DOHH2 (cell line): Measurements from ENCODE around the gene MYCBP2.

Experiments
- H3F3A ChIP-seq: fragments of 200-600 bp; sonication (generic), shearing (Covaris generic); 2 replicates; pipeline ENCODE4 v1.6.0; 2016; ENCODE audit warnings: antibody characterized with exemption, mild to moderate bottlenecking; ENCODE audit not compliant: control insufficient read depth, insufficient read depth
- H3K27ac ChIP-seq: fragments of 200-600 bp; sonication (generic); 2 replicates; pipeline ENCODE4 v1.5.1; 2014; ENCODE audit warnings: low read depth, mild to moderate bottlenecking, low read length, moderate library complexity
- H3K27me3 ChIP-seq: fragments of 200-600 bp; sonication (generic); 2 replicates; pipeline ENCODE4 v1.6.1; 2014; ENCODE audit warnings: mild to moderate bottlenecking, low read length, mixed read lengths; ENCODE audit not compliant: control insufficient read depth
- H3K36me3 ChIP-seq: fragments of 200-600 bp; sonication (generic); 2 replicates; pipeline ENCODE4 v1.6.1; 2014; ENCODE audit warnings: mild to moderate bottlenecking, low read length, moderate library complexity, mixed read lengths; ENCODE audit not compliant: control insufficient read depth
- H3K4me1 ChIP-seq: fragments of 200-600 bp; sonication (generic); 2 replicates; pipeline ENCODE4 v1.6.1; 2014; ENCODE audit warnings: mild to moderate bottlenecking, low read length, mixed read lengths; ENCODE audit not compliant: control insufficient read depth
- H3K4me2 ChIP-seq: fragments of 200-600 bp; sonication (generic); 2 replicates; pipeline ENCODE4 v1.6.0; 2014; ENCODE audit warnings: mild to moderate bottlenecking, low read length, moderate library complexity
- H3K4me3 ChIP-seq: fragments of 200-600 bp; sonication (generic); 2 replicates; pipeline ENCODE4 v1.5.1; 2014; ENCODE audit warnings: mild to moderate bottlenecking, low read length, mixed read lengths
- H3K79me2 ChIP-seq: fragments of 200-600 bp; sonication (generic); 2 replicates; pipeline ENCODE4 v1.6.1; 2014; ENCODE audit warnings: mild to moderate bottlenecking, low read length, mixed read lengths; ENCODE audit not compliant: control insufficient read depth
- H3K9me2 ChIP-seq: fragments of 200-600 bp; sonication (generic); replicated peaks from 2 replicates; pipeline ENCODE4 v1.6.1; 2014; ENCODE audit warnings: mild to moderate bottlenecking, low read length, mixed read lengths; ENCODE audit not compliant: control insufficient read depth
- H3K9me3 ChIP-seq: fragments of 200-600 bp; sonication (generic); 2 replicates; pipeline ENCODE4 v1.6.1; 2014; ENCODE audit warnings: antibody characterized with exemption, low read length, mixed read lengths; ENCODE audit not compliant: control insufficient read depth, insufficient read depth
- H4K20me1 ChIP-seq: fragments of 200-600 bp; sonication (generic); 2 replicates; pipeline ENCODE4 v1.6.0; 2014; ENCODE audit warnings: low read depth, mild to moderate bottlenecking, antibody characterized with exemption, low read length, moderate library complexity; ENCODE audit not compliant: control insufficient read depth, insufficient read depth
- EZH2phosphoT487 ChIP-seq: fragments of 200-600 bp; sonication (generic); IDR thresholded peaks from 2 replicates; pipeline ENCODE4 v1.6.1; 2017; ENCODE audit warnings: borderline replicate concordance, mild to moderate bottlenecking, antibody characterized with exemption, low read length, moderate library complexity, mixed read lengths
- TF ChIP-seq, protein P1 (sequence below): fragments of 200-600 bp; sonication (generic); IDR thresholded peaks from one replicate; pipeline ENCODE4 v1.5.1; 2014; ENCODE audit warnings: antibody characterized with exemption, mild to moderate bottlenecking, low read depth, low read length; ENCODE audit not compliant: poor library complexity, severe bottlenecking

MYCBP2 gene

DNA sequence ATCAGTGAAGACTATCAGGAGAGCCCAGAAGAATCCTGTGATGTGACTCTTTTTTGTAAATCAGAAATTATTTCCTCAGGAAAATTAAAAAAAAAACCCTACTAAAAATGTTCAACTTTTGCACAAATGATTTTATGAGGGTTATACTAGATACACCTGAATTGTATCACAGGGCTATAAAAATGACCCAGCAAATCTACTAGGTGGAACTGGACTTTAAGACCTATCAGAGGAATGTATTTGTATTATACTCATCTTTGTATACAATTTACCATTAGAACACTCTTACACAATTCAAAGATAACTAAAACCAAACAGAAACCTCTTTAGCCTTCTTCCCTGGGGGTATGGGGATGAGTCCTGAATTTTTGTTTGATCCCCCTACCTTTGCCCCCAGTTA lies 307.1 kb downstream of the MYCBP2 start:
- H3K36me3 ChIP-seq = peaks cover 82% of the 10 kb centered on the region
- peaks cover 26% of the 10 kb centered on the region for H4K20me1 ChIP-seq
- peaks cover 36% of the 10 kb centered on the region for H3K4me1 ChIP-seq
- peaks cover 11% of the 10 kb centered on the region for H3F3A ChIP-seq
- no peaks in the 10 kb centered on the region for H3K9me2 ChIP-seq
- no peak overlapping the region for H3K27ac ChIP-seq
- TF ChIP-seq EZH2phosphoT487 = no peak
- TF ChIP-seq, protein P1, sequence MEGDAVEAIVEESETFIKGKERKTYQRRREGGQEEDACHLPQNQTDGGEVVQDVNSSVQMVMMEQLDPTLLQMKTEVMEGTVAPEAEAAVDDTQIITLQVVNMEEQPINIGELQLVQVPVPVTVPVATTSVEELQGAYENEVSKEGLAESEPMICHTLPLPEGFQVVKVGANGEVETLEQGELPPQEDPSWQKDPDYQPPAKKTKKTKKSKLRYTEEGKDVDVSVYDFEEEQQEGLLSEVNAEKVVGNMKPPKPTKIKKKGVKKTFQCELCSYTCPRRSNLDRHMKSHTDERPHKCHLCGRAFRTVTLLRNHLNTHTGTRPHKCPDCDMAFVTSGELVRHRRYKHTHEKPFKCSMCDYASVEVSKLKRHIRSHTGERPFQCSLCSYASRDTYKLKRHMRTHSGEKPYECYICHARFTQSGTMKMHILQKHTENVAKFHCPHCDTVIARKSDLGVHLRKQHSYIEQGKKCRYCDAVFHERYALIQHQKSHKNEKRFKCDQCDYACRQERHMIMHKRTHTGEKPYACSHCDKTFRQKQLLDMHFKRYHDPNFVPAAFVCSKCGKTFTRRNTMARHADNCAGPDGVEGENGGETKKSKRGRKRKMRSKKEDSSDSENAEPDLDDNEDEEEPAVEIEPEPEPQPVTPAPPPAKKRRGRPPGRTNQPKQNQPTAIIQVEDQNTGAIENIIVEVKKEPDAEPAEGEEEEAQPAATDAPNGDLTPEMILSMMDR = no peak
- H3K79me2 ChIP-seq = peaks cover 78% of the 10 kb centered on the region
- no peaks in the 10 kb centered on the region for H3K27me3 ChIP-seq
- H3K9me3 ChIP-seq = no peaks in the 10 kb centered on the region
- no peak overlapping the region for H3K4me2 ChIP-seq
- H3K4me3 ChIP-seq = no peak overlapping the region

DNA sequence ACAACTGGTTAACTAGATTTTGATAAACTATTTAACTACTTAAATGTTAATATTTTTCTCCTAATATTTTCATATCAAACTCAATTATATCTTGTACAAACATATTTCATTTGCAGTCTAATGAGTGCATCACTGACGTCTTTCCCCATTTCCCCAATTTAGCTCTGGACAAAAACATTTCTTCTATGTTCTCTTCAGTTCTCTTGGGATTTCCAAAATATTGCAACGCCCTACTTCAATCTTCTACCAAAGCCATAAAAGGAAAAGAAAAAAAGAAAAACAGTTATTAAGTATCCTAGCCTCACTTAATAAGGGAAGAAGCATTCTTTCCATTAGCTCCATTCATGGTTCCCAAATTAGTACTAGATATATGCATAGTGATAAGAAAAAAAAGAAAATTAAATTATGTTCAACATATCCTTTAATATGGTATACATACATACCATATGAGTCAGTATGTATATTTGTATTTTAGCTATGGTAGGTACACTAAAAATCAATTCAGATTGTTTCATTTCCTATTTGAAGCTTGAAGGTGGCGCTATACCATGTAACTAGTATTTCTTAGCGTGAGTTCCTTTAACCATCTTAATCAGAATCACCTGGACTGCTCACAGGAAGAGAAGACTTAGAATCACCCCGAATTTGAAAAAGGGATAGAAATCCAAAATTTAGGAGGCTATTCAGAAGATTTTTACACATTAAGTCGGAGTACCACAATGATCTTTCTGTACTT lies 309.8 kb downstream of the MYCBP2 start:
- TF ChIP-seq, protein P1 = peak; percentile 36
- no peak for TF ChIP-seq EZH2phosphoT487
- H3K4me3 ChIP-seq = no peak overlapping the region
- H3K4me2 ChIP-seq = no peak overlapping the region
- H3K27ac ChIP-seq = no peak overlapping the region
- no peaks in the 10 kb centered on the region for H3K9me2 ChIP-seq
- peaks cover 5% of the 10 kb centered on the region; the same call in 1 of the 2 replicates for H3F3A ChIP-seq
- peaks cover 71% of the 10 kb centered on the region for H3K79me2 ChIP-seq
- H3K9me3 ChIP-seq = no peaks in the 10 kb centered on the region
- H3K27me3 ChIP-seq = no peaks in the 10 kb centered on the region
- peaks cover 84% of the 10 kb centered on the region for H3K36me3 ChIP-seq
- H3K4me1 ChIP-seq = peaks cover 11% of the 10 kb centered on the region
- H4K20me1 ChIP-seq = peaks cover 6% of the 10 kb centered on the region

DNA sequence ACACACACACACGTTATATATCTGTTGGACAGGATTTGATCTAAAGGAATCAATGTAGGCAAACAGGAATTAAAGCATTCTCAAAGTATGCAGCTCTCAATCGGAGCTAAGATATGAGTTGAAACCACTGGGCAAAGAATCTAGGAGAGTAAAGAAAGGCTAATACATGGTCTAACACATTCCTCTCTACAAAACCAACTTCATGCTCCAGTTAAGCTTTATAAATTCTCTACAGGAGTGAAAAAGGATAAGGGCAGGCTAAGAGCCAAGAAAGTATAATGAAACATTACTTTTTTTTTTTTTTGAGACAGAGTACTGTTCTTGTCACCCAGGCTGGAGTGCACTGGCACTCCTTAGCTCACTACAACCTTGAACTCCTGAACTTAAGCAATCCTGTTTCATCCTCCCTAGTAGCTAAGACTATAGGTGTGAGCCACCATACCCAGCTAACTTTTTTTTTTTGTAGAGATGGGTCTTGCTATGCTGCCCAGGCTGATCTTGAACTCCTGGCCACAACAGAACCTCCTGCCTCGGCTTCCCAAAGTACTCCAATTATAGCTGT lies 310.6 kb downstream of the MYCBP2 start:
- Histone ChIP-seq H3K27ac (no peak overlapping the region), H4K20me1 (no peaks in the 10 kb centered on the region), H3K4me1 (peaks cover 11% of the 10 kb centered on the region), H3K4me2 (no peak overlapping the region), H3K36me3 (peaks cover 84% of the 10 kb centered on the region), H3K9me2 (no peaks in the 10 kb centered on the region), H3K4me3 (no peak overlapping the region), H3K27me3 (no peaks in the 10 kb centered on the region), H3K9me3 (no peaks in the 10 kb centered on the region), H3F3A (peaks cover 5% of the 10 kb centered on the region; the same call in 1 of the 2 replicates), H3K79me2 (peaks cover 64% of the 10 kb centered on the region)
- TF ChIP-seq EZH2phosphoT487 = no peak
- TF ChIP-seq, protein P1 = no peak
